T-helper 17 cell (primary cell): ENCODE results near the gene TLCD3B. TPM values are rescaled to one million over a fixed set of nuclear protein-coding genes. Genes with fewer than 3 reads are reported as not detected.

ENCODE experiments used
- ATAC-seq: fragments of 150-1000 bp; cut with Tn5 transposase; 2 replicates; pipeline ENCODE4 v1.10.0; 2021; ENCODE audit warnings: mild to moderate bottlenecking, moderate library complexity
- DNase-seq, 3 donors: peaks; one replicate each; pipeline versions ENCODE4 v3.0.0 to v3.0.0-alpha.2; 2020 to 2021
- H3K9me3 ChIP-seq: one replicate; pipeline ENCODE4 v1.7.0; 2013; ENCODE audit warnings: low read length, mild to moderate bottlenecking; ENCODE audit not compliant: control insufficient read depth, poor library complexity, severe bottlenecking
- H3K27ac Mint-ChIP-seq: one replicate; pipeline ENCODE4 v1.8.0; 2022; ENCODE audit warnings: mild to moderate bottlenecking, moderate library complexity, mixed read lengths
- H3K27me3 Mint-ChIP-seq: one replicate; pipeline ENCODE4 v1.8.0; 2022; ENCODE audit warnings: mixed read lengths
- H3K36me3 Mint-ChIP-seq: one replicate; pipeline ENCODE4 v1.8.0; 2022; ENCODE audit warnings: low read depth, mixed read lengths
- H3K4me1 Mint-ChIP-seq: one replicate; pipeline ENCODE4 v1.8.0; 2022; ENCODE audit warnings: mild to moderate bottlenecking, mixed read lengths
- H3K4me3 Mint-ChIP-seq: one replicate; pipeline ENCODE4 v1.8.0; 2022; ENCODE audit warnings: mild to moderate bottlenecking, moderate library complexity, mixed read lengths
- total RNA-seq, 4 donors: library from RNA in 2 of 4; stranded (reverse) in 2 of 4; gene quantifications; one replicate each; pipeline ENCODE4 v1.2.3 and lab custom pipeline; 2022 to 2026

The TLCD3B gene
- total RNA-seq, 2 donors from 2014 or later, result not detected

GRCh38 chr16:30066761-30067583 lies 35.9 kb upstream of the TLCD3B start:
- Mint-ChIP-seq H3K27ac (peak overlapping the region; percentile 96), H3K36me3 (no peaks in the 10 kb centered on the region), H3K27me3 (no peaks in the 10 kb centered on the region), H3K4me3 (peak overlapping the region; percentile 98), H3K4me1 (peaks cover 26% of the 10 kb centered on the region)
- no peak for ATAC-seq
- DNase-seq, result no peak
- H3K9me3 ChIP-seq, result no peaks in the 10 kb centered on the region

GRCh38 chr16:30065943-30066760 lies 35.1 kb upstream of the TLCD3B start:
- H3K36me3 Mint-ChIP-seq, result no peaks in the 10 kb centered on the region
- ATAC-seq (no peak), DNase-seq (no peak)
- no peaks in the 10 kb centered on the region for H3K9me3 ChIP-seq
- no peaks in the 10 kb centered on the region for H3K27me3 Mint-ChIP-seq
- peaks cover 26% of the 10 kb centered on the region for H3K4me1 Mint-ChIP-seq
- H3K4me3 Mint-ChIP-seq, result peak overlapping the region; percentile 98
- H3K27ac Mint-ChIP-seq, result peak overlapping the region; percentile 96

- Mint-ChIP-seq H3K27ac (peak within 1 kb of the TSS; percentile 96), H3K4me3 (peak within 1 kb of the TSS; percentile 98), H3K4me1 (peaks cover 29% of the 10 kb centered on the region), H3K27me3 (no peaks in the 10 kb centered on the region), H3K36me3 (no peaks in the 10 kb centered on the region)
- peak; percentile 90 to 92 (median 91) for DNase-seq
- no peaks in the 10 kb centered on the region for H3K9me3 ChIP-seq
- ATAC-seq, result peak; percentile 88
Measured at GRCh38 chr16:30065102-30065942, 34.3 kb upstream of the TLCD3B start, which contains the start of gene ALDOA. Gene ALDOA, plus strand, starts transcription at chr16:30065760. Its CDS starts 1,138 bp downstream, at chr16:30066898.

- ATAC-seq (no peak), DNase-seq (no peak)
- Mint-ChIP-seq H3K4me3 (peak overlapping the region; percentile 98), H3K4me1 (peaks cover 29% of the 10 kb centered on the region), H3K36me3 (no peaks in the 10 kb centered on the region), H3K27ac (peak overlapping the region; percentile 96), H3K27me3 (no peaks in the 10 kb centered on the region)
- no peaks in the 10 kb centered on the region for H3K9me3 ChIP-seq
Measured at GRCh38 chr16:30064729-30065101, 33.6 kb upstream of the TLCD3B start.

- H3K36me3 Mint-ChIP-seq, result no peaks in the 10 kb centered on the region
- no peaks in the 10 kb centered on the region for H3K27me3 Mint-ChIP-seq
- H3K4me3 Mint-ChIP-seq, result peak overlapping the region; percentile 98
- peak overlapping the region; percentile 96 for H3K27ac Mint-ChIP-seq
- DNase-seq (peak; percentile 29 to 41 (median 32)), ATAC-seq (peak; percentile 26)
- peaks cover 27% of the 10 kb centered on the region for H3K4me1 Mint-ChIP-seq
- H3K9me3 ChIP-seq, result no peaks in the 10 kb centered on the region
Measured at GRCh38 chr16:30063893-30064728, 33.0 kb upstream of the TLCD3B start.

- H3K27me3 Mint-ChIP-seq, result no peaks in the 10 kb centered on the region
Measured at GRCh38 chr16:30063278-30063892, 32.3 kb upstream of the TLCD3B start.

GRCh38 chr16:30060836-30061554 lies 29.9 kb upstream of the TLCD3B start:
- Mint-ChIP-seq H3K4me1 (peaks cover 14% of the 10 kb centered on the region), H3K36me3 (no peaks in the 10 kb centered on the region), H3K4me3 (no peak overlapping the region), H3K27ac (no peak overlapping the region), H3K27me3 (no peaks in the 10 kb centered on the region)
- no peak for DNase-seq
- H3K9me3 ChIP-seq, result no peaks in the 10 kb centered on the region
- no peak for ATAC-seq

More at GRCh38 chr16:30063278-30063892, 32.3 kb upstream of the TLCD3B start:
- H3K4me1 Mint-ChIP-seq, result peaks cover 25% of the 10 kb centered on the region
- no peaks in the 10 kb centered on the region for H3K36me3 Mint-ChIP-seq
- no peak for ATAC-seq
- H3K4me3 Mint-ChIP-seq, result peak overlapping the region; percentile 98
- peak overlapping the region; percentile 96 for H3K27ac Mint-ChIP-seq
- no peak for DNase-seq
- no peaks in the 10 kb centered on the region for H3K9me3 ChIP-seq

GRCh38 chr16:30060346-30060745 lies 29.3 kb upstream of the TLCD3B start:
- Mint-ChIP-seq H3K27ac (no peak overlapping the region), H3K4me1 (peaks cover 14% of the 10 kb centered on the region), H3K36me3 (no peaks in the 10 kb centered on the region), H3K27me3 (no peaks in the 10 kb centered on the region), H3K4me3 (no peak overlapping the region)
- DNase-seq (no peak), ATAC-seq (no peak)
- no peaks in the 10 kb centered on the region for H3K9me3 ChIP-seq

- ATAC-seq (peak; percentile 79), DNase-seq (peak; percentile 30 to 51 (median 32))
- H3K9me3 ChIP-seq, result no peaks in the 10 kb centered on the region
- Mint-ChIP-seq H3K4me1 (peaks cover 14% of the 10 kb centered on the region), H3K4me3 (peak overlapping the region; percentile 77), H3K27ac (peak overlapping the region; percentile 83), H3K36me3 (no peaks in the 10 kb centered on the region), H3K27me3 (no peaks in the 10 kb centered on the region)
Measured at GRCh38 chr16:30054959-30055553, 24.0 kb upstream of the TLCD3B start.

- H3K27me3 Mint-ChIP-seq, result no peaks in the 10 kb centered on the region
- H3K4me3 Mint-ChIP-seq, result peak overlapping the region; percentile 77
- no peak for DNase-seq
- H3K36me3 Mint-ChIP-seq, result no peaks in the 10 kb centered on the region
- H3K27ac Mint-ChIP-seq, result peak overlapping the region; percentile 83
- ATAC-seq, result no peak
- H3K9me3 ChIP-seq, result no peaks in the 10 kb centered on the region
- H3K4me1 Mint-ChIP-seq, result peaks cover 14% of the 10 kb centered on the region
Measured at GRCh38 chr16:30054451-30054850, 23.4 kb upstream of the TLCD3B start.

- H3K9me3 ChIP-seq, result no peaks in the 10 kb centered on the region
- Mint-ChIP-seq H3K27me3 (no peaks in the 10 kb centered on the region), H3K4me3 (peak overlapping the region; percentile 94), H3K36me3 (no peaks in the 10 kb centered on the region), H3K27ac (no peak overlapping the region), H3K4me1 (peaks cover 14% of the 10 kb centered on the region)
- DNase-seq, result no peak
- ATAC-seq, result peak; percentile 16
Measured at GRCh38 chr16:30053376-30054015, 22.4 kb upstream of the TLCD3B start.
